CD8-positive, alpha-beta memory T cell (primary cell): Measurements from ENCODE around the gene SUSD4. TPM values are rescaled to one million over a fixed set of nuclear protein-coding genes. Genes with fewer than 3 reads are reported as not detected.

Source experiments
- CTCF ChIA-PET: fragments of 350-600 bp; sonication (Branson Sonifier 250); formaldehyde crosslinking; loops from one replicate; lab custom pipeline; 2021; ENCODE audit warnings: antibody characterized with exemption; lab: Charles Lee
- POLR2A ChIA-PET: fragments of 350-600 bp; sonication (Branson Sonifier 250); formaldehyde crosslinking; loops from one replicate; lab custom pipeline; 2021; ENCODE audit warnings: antibody characterized with exemption; lab: Charles Lee
- DNase-seq, 5 donors: peaks; one replicate each; pipeline versions ENCODE4 v3.0.0 to v3.0.0-alpha.2; 2020 to 2022; ENCODE audit warnings: mixed read lengths in 1 of 5
- H3K27ac ChIP-seq: one replicate; pipeline ENCODE4 v1.7.0; 2013; ENCODE audit warnings: low read depth, mild to moderate bottlenecking, low read length, moderate library complexity
- H3K27me3 ChIP-seq: 2 replicates; pipeline ENCODE4 v1.7.0; 2013; ENCODE audit warnings: low read length, mild to moderate bottlenecking; ENCODE audit not compliant: insufficient read depth, poor library complexity, severe bottlenecking
- H3K36me3 ChIP-seq: 2 replicates; pipeline ENCODE4 v1.7.0; 2013; ENCODE audit warnings: mild to moderate bottlenecking, low read length, moderate library complexity; ENCODE audit not compliant: insufficient read depth
- H3K4me1 ChIP-seq: 2 replicates; pipeline ENCODE4 v1.7.0; 2013; ENCODE audit warnings: mild to moderate bottlenecking, low read length, moderate library complexity; ENCODE audit not compliant: insufficient read depth
- H3K4me3 ChIP-seq: 2 replicates; pipeline ENCODE4 v1.7.0; 2013; ENCODE audit warnings: mild to moderate bottlenecking, low read length
- H3K9me3 ChIP-seq: 2 replicates; pipeline ENCODE4 v1.7.0; 2013; ENCODE audit warnings: mild to moderate bottlenecking, low read length
- H3K27ac Mint-ChIP-seq, 8 donors: one replicate each; pipeline ENCODE4 v1.8.0; 2020 to 2021; ENCODE audit warnings: mixed read lengths in 8 of 8, mild to moderate bottlenecking in 6 of 8, inconsistent platforms in 3 of 8, moderate library complexity in 3 of 8
- H3K27me3 Mint-ChIP-seq, 2 donors: one replicate each; pipeline ENCODE4 v1.8.0; 2020 to 2021; ENCODE audit warnings: mixed read lengths in 2 of 2, mild to moderate bottlenecking in 1 of 2, moderate library complexity in 1 of 2
- H3K36me3 Mint-ChIP-seq, 3 donors: one replicate each; pipeline ENCODE4 v1.8.0; 2020 to 2021; ENCODE audit warnings: mixed read lengths in 3 of 3, inconsistent platforms in 1 of 3, mild to moderate bottlenecking in 1 of 3
- H3K4me1 Mint-ChIP-seq, 3 donors: one replicate each; pipeline ENCODE4 v1.8.0; 2020 to 2021; ENCODE audit warnings: mixed read lengths in 3 of 3, inconsistent platforms in 1 of 3, mild to moderate bottlenecking in 1 of 3
- H3K4me3 Mint-ChIP-seq, 7 donors: one replicate each; pipeline ENCODE4 v1.8.0; 2020 to 2021; ENCODE audit warnings: mixed read lengths in 7 of 7, mild to moderate bottlenecking in 6 of 7, moderate library complexity in 4 of 7, inconsistent platforms in 2 of 7
- H3K9me3 Mint-ChIP-seq, 5 donors: one replicate each; pipeline ENCODE4 v1.8.0; 2020 to 2022; ENCODE audit warnings: mixed read lengths in 5 of 5, mild to moderate bottlenecking in 3 of 5, moderate library complexity in 2 of 5, inconsistent platforms in 1 of 5
- polyA plus RNA-seq: library from polyadenylated mRNA; unstranded; fragments of 300-500 nt; fragmentation: Illumina TruSeq; gene quantifications from one replicate; pipeline ENCODE4 v1.2.3, GENCODE V29; 2021
- total RNA-seq, 2 experiments: library from RNA; stranded (reverse); gene quantifications; one replicate each; pipeline ENCODE4 v1.2.3, GENCODE V29; 2021

Gene SUSD4
- total and polyA plus RNA-seq, 3 experiments from 2014 or later = 0.16 to 4.2 (median 0.18) TPM

GRCh38 chr1:223245411-223245810 lies 118.6 kb downstream of the SUSD4 start:
- Mint-ChIP-seq H3K36me3 (peaks cover 0 to 3% (median 0%) of the 10 kb centered on the region in 3 donors), H3K9me3 (no peaks in the 10 kb centered on the region), H3K27me3 (peaks cover 4 to 27% of the 10 kb centered on the region in 2 donors), H3K4me1 (peaks cover 12 to 50% (median 22%) of the 10 kb centered on the region in 3 donors), H3K4me3 (no peak overlapping the region), H3K27ac (peak overlapping the region in 5 of 8 donors; percentile 8 to 88 (median 44))
- Histone ChIP-seq H3K36me3 (no peaks in the 10 kb centered on the region), H3K27me3 (no peaks in the 10 kb centered on the region), H3K27ac (no peak overlapping the region), H3K9me3 (no peaks in the 10 kb centered on the region), H3K4me3 (no peak overlapping the region), H3K4me1 (peaks cover 37% of the 10 kb centered on the region)
- CTCF ChIA-PET = interaction anchor here (1.2 kb wide), 1 partner anchor 112 kb away, joined by 4 read pairs; no protein-coding TSS in a partner anchor
- POLR2A ChIA-PET = no interaction called here
- no peak for DNase-seq

- H3K9me3 ChIP-seq = no peaks in the 10 kb centered on the region
- H3K4me1 ChIP-seq = peaks cover 32% of the 10 kb centered on the region
- Mint-ChIP-seq H3K4me1 (peaks cover 12 to 49% (median 22%) of the 10 kb centered on the region in 3 donors), H3K9me3 (no peaks in the 10 kb centered on the region), H3K36me3 (peaks cover 0 to 3% (median 0%) of the 10 kb centered on the region in 3 donors), H3K4me3 (no peak overlapping the region), H3K27ac (peak overlapping the region in 1 of 8 donors; percentile 67), H3K27me3 (peaks cover 4 to 27% of the 10 kb centered on the region in 2 donors)
- DNase-seq = no peak
- H3K27me3 ChIP-seq = no peaks in the 10 kb centered on the region
- ChIA-PET POLR2A (no interaction called here), CTCF (interaction anchor here (0.9 to 1.2 kb wide), 2 partner anchors 11 to 111 kb away, joined by 3 to 4 read pairs; no protein-coding TSS in a partner anchor)
- H3K36me3 ChIP-seq = no peaks in the 10 kb centered on the region
- no peak overlapping the region for H3K27ac ChIP-seq
- H3K4me3 ChIP-seq = no peak overlapping the region
These were observed 119.4 kb downstream of the SUSD4 start for GRCh38 chr1:223244366-223245103.

- no peak overlapping the region for H3K4me3 Mint-ChIP-seq
- Histone ChIP-seq H3K4me3 (no peak overlapping the region), H3K27me3 (no peaks in the 10 kb centered on the region), H3K9me3 (no peaks in the 10 kb centered on the region), H3K4me1 (peaks cover 22% of the 10 kb centered on the region), H3K27ac (no peak overlapping the region), H3K36me3 (no peaks in the 10 kb centered on the region)
- no peak for DNase-seq
- no peaks in the 10 kb centered on the region for H3K9me3 Mint-ChIP-seq
- H3K4me1 Mint-ChIP-seq = peaks cover 5 to 39% (median 14%) of the 10 kb centered on the region in 3 donors
- ChIA-PET POLR2A (no interaction called here), CTCF (interaction anchor here (2.0 kb wide), 1 partner anchor 110 kb away, joined by 7 read pairs; no protein-coding TSS in a partner anchor)
- H3K27me3 Mint-ChIP-seq = peaks cover 4 to 27% of the 10 kb centered on the region in 2 donors
- H3K27ac Mint-ChIP-seq = peak overlapping the region in 2 of 8 donors; percentile 9 to 20
- peaks cover 0 to 3% (median 0%) of the 10 kb centered on the region in 3 donors for H3K36me3 Mint-ChIP-seq
These were observed 120.4 kb downstream of the SUSD4 start for GRCh38 chr1:223243441-223244050.

- no peak for DNase-seq
- Histone ChIP-seq H3K36me3 (no peaks in the 10 kb centered on the region), H3K9me3 (no peaks in the 10 kb centered on the region), H3K4me1 (peaks cover 16% of the 10 kb centered on the region), H3K4me3 (no peak overlapping the region), H3K27me3 (no peaks in the 10 kb centered on the region), H3K27ac (no peak overlapping the region)
- POLR2A ChIA-PET = no interaction called here
- peaks cover 0 to 3% (median 0%) of the 10 kb centered on the region in 3 donors for H3K36me3 Mint-ChIP-seq
- CTCF ChIA-PET = interaction anchor here (2.0 kb wide), 1 partner anchor 109 kb away, joined by 7 read pairs; no protein-coding TSS in a partner anchor
- H3K27ac Mint-ChIP-seq = no peak overlapping the region
- no peak overlapping the region for H3K4me3 Mint-ChIP-seq
- H3K9me3 Mint-ChIP-seq = no peaks in the 10 kb centered on the region
- peaks cover 4 to 27% of the 10 kb centered on the region in 2 donors for H3K27me3 Mint-ChIP-seq
- peaks cover 0 to 34% (median 8%) of the 10 kb centered on the region in 3 donors for H3K4me1 Mint-ChIP-seq
These were observed 121.0 kb downstream of the SUSD4 start for GRCh38 chr1:223242971-223243370.

GRCh38 chr1:223242382-223242955 lies 121.5 kb downstream of the SUSD4 start:
- POLR2A ChIA-PET = no interaction called here

GRCh38 chr1:223240122-223240521 lies 123.9 kb downstream of the SUSD4 start:
- Mint-ChIP-seq H3K9me3 (peaks cover 0 to 5% (median 0%) of the 10 kb centered on the region in 5 donors), H3K36me3 (peaks cover 0 to under 1% (median 0%) of the 10 kb centered on the region in 3 donors), H3K4me1 (peaks cover 0 to 27% (median 7%) of the 10 kb centered on the region in 3 donors), H3K4me3 (no peak overlapping the region), H3K27ac (peak overlapping the region in 1 of 8 donors; percentile 0), H3K27me3 (peaks cover 4 to 13% of the 10 kb centered on the region in 2 donors)
- ChIA-PET CTCF (no interaction called here), POLR2A (no interaction called here)
- DNase-seq = no peak
- no peak overlapping the region for H3K27ac ChIP-seq
- no peaks in the 10 kb centered on the region for H3K27me3 ChIP-seq
- H3K9me3 ChIP-seq = no peaks in the 10 kb centered on the region
- H3K4me1 ChIP-seq = peaks cover 11% of the 10 kb centered on the region
- H3K36me3 ChIP-seq = no peaks in the 10 kb centered on the region
- H3K4me3 ChIP-seq = no peak overlapping the region

More at GRCh38 chr1:223242382-223242955, 121.5 kb downstream of the SUSD4 start:
- Histone ChIP-seq H3K27ac (no peak overlapping the region), H3K36me3 (no peaks in the 10 kb centered on the region), H3K27me3 (no peaks in the 10 kb centered on the region), H3K9me3 (no peaks in the 10 kb centered on the region), H3K4me3 (no peak overlapping the region), H3K4me1 (peaks cover 11% of the 10 kb centered on the region)
- H3K4me1 Mint-ChIP-seq = peaks cover 0 to 31% (median 7%) of the 10 kb centered on the region in 3 donors
- H3K27ac Mint-ChIP-seq = no peak overlapping the region
- no peak overlapping the region for H3K4me3 Mint-ChIP-seq
- H3K9me3 Mint-ChIP-seq = no peaks in the 10 kb centered on the region
- peaks cover 0 to 3% (median 0%) of the 10 kb centered on the region in 3 donors for H3K36me3 Mint-ChIP-seq
- no peak for DNase-seq
- CTCF ChIA-PET = interaction anchor here (2.0 kb wide), 1 partner anchor 109 kb away, joined by 7 read pairs; no protein-coding TSS in a partner anchor
- H3K27me3 Mint-ChIP-seq = peaks cover 4 to 27% of the 10 kb centered on the region in 2 donors

GRCh38 chr1:223235091-223235490 lies 128.9 kb downstream of the SUSD4 start:
- H3K4me3 ChIP-seq = no peak overlapping the region
- H3K4me1 ChIP-seq = peaks cover 49% of the 10 kb centered on the region
- no peak overlapping the region for H3K27ac Mint-ChIP-seq
- H3K27ac ChIP-seq = no peak overlapping the region
- peaks cover 7 to 40% (median 11%) of the 10 kb centered on the region in 3 donors for H3K4me1 Mint-ChIP-seq
- no peaks in the 10 kb centered on the region for H3K27me3 ChIP-seq
- CTCF ChIA-PET = no interaction called here
- no peaks in the 10 kb centered on the region for H3K27me3 Mint-ChIP-seq
- POLR2A ChIA-PET = no interaction called here
- no peaks in the 10 kb centered on the region for H3K36me3 Mint-ChIP-seq
- H3K9me3 Mint-ChIP-seq = peaks cover 0 to 5% (median 0%) of the 10 kb centered on the region in 5 donors
- H3K4me3 Mint-ChIP-seq = no peak overlapping the region
- no peaks in the 10 kb centered on the region for H3K9me3 ChIP-seq
- DNase-seq = no peak
- H3K36me3 ChIP-seq = no peaks in the 10 kb centered on the region
